Epithelial cell of proximal tubule (primary cell): ENCODE measurements around the gene CCL2. TPM values are rescaled to one million over a fixed set of nuclear protein-coding genes. Genes with fewer than 3 reads are reported as not detected.
A peak's percentile ranks its signal among the peaks of the same experiment; 100 is the strongest.

Source experiments
- DNase-seq: peaks from one replicate; pipeline ENCODE4 v3.0.0-alpha.2; 2011; ENCODE audit warnings: low read depth
- H3K4me3 ChIP-seq: 2 replicates; pipeline ENCODE4 v1.5.1; 2011; ENCODE audit warnings: low read depth, mild to moderate bottlenecking, low read length
- total RNA-seq: library from RNA; depleted of rRNA; stranded (reverse); fragments of >200 nt; gene quantifications from 2 replicates; pipeline ENCODE4 v1.2.3, GENCODE V29; 2015
- TF ChIP-seq, protein P1 (sequence below): conservative IDR thresholded peaks from 2 replicates; pipeline ENCODE4 v1.5.1; 2012; ENCODE audit warnings: low read depth, mild to moderate bottlenecking, low read length

The CCL2 gene
- total RNA-seq, 1 donor from 2014 or later: 35.7 TPM

DNA sequence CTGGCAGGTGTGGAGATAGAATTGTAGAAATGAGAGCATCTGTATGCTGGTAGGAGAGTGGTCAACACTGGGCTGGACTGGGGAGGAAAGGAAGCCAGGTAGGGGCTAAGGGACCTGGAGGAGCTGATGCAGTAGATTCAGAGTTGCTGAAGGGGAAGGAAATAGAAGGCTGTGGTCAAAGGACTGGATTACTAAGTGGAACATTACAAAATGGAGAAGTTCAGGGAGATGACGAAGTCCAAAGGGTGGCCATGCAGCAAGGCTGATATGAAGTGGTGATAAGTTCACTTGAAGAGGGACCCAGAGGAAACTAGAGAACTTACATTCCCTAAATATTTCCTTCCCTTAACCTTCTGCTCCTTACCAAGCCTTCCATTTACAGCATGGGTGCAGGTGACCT, 8.6 kb upstream of the CCL2 start:
- H3K4me3 ChIP-seq: no peak overlapping the region
- TF ChIP-seq, protein P1, sequence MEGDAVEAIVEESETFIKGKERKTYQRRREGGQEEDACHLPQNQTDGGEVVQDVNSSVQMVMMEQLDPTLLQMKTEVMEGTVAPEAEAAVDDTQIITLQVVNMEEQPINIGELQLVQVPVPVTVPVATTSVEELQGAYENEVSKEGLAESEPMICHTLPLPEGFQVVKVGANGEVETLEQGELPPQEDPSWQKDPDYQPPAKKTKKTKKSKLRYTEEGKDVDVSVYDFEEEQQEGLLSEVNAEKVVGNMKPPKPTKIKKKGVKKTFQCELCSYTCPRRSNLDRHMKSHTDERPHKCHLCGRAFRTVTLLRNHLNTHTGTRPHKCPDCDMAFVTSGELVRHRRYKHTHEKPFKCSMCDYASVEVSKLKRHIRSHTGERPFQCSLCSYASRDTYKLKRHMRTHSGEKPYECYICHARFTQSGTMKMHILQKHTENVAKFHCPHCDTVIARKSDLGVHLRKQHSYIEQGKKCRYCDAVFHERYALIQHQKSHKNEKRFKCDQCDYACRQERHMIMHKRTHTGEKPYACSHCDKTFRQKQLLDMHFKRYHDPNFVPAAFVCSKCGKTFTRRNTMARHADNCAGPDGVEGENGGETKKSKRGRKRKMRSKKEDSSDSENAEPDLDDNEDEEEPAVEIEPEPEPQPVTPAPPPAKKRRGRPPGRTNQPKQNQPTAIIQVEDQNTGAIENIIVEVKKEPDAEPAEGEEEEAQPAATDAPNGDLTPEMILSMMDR: no peak
- DNase-seq: no peak

DNA sequence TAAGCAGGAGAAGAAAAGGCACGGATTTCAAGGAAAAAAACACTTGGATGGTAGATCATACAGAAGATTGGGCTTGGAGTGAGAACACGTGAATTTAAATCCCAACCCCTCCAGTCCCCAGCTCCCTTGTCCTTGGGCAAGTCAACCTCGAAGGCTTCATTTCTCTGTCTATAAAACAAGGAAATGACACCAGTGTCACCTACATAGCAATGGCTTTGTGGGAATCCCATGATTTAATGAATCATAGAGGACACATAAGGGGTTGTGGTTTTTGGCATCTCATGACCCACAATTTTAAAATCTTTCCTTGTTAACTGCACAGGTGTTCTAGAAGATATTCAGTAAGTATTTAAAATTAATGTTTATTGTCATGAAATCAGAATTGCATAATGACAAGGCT, 8.2 kb upstream of the CCL2 start:
- H3K4me3 ChIP-seq: no peak overlapping the region
- TF ChIP-seq, protein P1: no peak
- DNase-seq: no peak

DNA sequence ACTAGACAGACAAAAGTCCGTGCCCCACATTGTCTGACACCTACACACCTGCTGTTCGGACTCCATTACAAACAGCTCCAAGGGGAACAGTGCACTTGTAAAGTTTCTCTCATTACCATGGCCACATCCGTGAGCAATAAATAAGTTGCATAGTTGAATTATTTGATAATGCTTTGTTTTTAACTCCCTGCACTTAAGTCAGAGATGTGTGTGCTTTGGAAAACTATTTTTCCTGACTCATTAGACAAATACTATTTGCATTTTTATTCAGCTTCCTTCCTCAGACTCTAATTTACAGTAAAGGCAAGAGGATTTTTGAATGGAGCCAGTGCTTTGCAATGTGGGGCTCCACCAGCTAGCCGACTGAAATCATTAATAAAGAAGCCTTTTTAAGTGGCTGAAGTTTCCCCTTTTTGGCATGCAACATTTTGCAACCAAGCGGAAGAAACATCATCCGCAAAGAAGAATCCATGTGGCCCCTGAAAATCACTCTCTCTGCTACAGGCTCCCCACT, 6.5 kb upstream of the CCL2 start:
- TF ChIP-seq, protein P1: no peak
- no peak overlapping the region for H3K4me3 ChIP-seq
- DNase-seq: peak; percentile 86

DNA sequence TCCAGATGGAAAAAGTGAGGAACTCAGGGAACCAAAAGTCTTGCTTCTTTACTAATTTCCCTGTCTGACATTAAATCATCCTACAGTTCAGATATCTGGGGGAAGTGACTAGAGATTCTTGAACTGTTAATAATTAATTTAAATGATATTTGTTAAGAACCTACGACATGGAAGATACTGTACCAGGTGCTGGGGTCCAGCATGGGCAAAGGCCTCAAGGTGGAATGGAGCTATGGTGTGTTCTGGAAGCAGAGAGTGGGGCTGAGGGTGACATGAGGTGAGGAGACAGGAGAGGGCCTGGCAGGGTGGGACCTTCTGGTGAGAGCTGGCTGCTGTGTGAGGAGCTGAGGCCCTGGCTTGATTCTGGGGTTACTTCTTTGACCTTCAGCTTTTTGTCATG, 6.0 kb upstream of the CCL2 start:
- no peak for DNase-seq
- TF ChIP-seq, protein P1: no peak
- no peak overlapping the region for H3K4me3 ChIP-seq

DNA sequence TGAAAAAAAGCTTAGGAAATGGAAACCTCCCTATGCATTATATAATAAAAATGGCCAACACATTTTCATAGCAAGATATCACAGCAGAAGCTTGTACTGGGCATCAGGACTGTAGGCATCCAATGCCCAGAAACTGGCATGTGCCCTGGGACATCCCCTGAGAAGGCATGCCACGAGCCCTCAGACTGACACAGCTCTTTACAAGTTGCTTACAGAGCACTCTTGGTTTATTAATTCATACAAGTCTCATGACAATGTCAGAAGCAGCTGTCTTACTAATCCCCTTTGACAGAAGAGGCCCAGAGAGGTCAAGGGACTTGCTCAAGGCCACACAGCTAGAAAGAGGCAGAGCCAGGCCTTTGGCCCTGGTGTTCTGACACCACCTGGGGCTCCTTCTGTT, 5.6 kb upstream of the CCL2 start:
- TF ChIP-seq, protein P1: no peak
- no peak for DNase-seq
- H3K4me3 ChIP-seq: no peak overlapping the region

DNA sequence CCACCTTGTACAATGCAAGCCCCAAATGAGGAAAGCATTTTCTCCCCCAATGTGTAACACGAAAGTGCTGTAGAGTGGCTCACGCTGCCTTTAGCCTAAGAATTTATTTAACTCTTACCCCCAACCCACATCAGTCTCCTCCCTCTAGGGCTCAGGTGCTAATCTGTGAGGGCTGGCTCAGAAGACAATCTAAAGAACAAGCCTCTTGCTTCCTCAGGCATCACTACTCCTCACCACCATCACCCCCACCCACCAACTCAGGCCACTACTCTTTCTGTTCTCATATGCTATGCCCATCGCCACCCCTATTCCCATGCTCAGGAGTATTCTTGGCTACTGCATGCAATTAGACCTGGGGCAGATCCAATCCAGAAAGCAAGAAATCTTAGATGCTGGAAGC, 3.9 kb upstream of the CCL2 start:
- no peak overlapping the region for H3K4me3 ChIP-seq
- no peak for DNase-seq
- TF ChIP-seq, protein P1: no peak

DNA sequence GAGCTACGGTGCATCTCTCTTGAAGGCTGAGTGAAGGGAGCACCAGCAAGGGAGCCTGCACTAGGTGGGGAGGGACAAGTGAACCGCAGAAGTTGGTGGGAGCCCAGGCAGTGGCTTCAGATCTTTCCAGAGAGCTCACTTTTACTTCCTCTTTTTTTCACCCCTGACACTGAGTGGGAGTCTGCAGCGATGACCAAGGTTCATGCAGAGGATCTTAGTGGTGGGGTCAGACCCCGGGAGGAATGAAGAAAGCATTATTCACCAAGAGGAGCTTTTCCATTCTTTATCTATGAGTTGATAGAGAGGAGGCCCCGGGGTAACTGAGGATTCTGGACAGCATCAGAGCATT, 3.0 kb upstream of the CCL2 start:
- no peak for DNase-seq
- no peak overlapping the region for H3K4me3 ChIP-seq
- TF ChIP-seq, protein P1: no peak
